Astrocyte of the spinal cord (primary cell): ENCODE results near the gene CCL24.
"Not testable (repeated sequence)": the region's sequence is repeated elsewhere in the genome, so short reads cannot be mapped to it uniquely, and the experiment has no call there.

ENCODE experiments used
- DNase-seq: peaks from one replicate; pipeline ENCODE4 v3.0.0; 2011; ENCODE audit warnings: low read depth, low spot score
- H3K4me3 ChIP-seq: 2 replicates; pipeline ENCODE4 v1.5.1; 2011; ENCODE audit warnings: low read depth, mild to moderate bottlenecking, low read length, moderate library complexity
- CTCF ChIP-seq: IDR thresholded peaks from 2 replicates; pipeline ENCODE4 v1.5.1; 2012; ENCODE audit warnings: low read depth, mild to moderate bottlenecking, low read length, inconsistent platforms
- in situ Hi-C: cut with HindIII; loops from 2 replicates; pipeline ENCODE4 v1.10.0; 2017; ENCODE audit warnings: low sequenced_read_pairs

CCL24 gene, protein sequence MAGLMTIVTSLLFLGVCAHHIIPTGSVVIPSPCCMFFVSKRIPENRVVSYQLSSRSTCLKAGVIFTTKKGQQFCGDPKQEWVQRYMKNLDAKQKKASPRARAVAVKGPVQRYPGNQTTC

GRCh38 chr7:75813781-75814236, at the start of gene CCL24:
Gene CCL24 (minus strand): TSS chr7:75813806. CDS start chr7:75813715, 91 bp downstream.
- H3K4me3 ChIP-seq = no peak within 1 kb of the TSS
- DNase-seq = no peak
- no peak for TF ChIP-seq CTCF
- in situ Hi-C loops = no loop called here

DNA sequence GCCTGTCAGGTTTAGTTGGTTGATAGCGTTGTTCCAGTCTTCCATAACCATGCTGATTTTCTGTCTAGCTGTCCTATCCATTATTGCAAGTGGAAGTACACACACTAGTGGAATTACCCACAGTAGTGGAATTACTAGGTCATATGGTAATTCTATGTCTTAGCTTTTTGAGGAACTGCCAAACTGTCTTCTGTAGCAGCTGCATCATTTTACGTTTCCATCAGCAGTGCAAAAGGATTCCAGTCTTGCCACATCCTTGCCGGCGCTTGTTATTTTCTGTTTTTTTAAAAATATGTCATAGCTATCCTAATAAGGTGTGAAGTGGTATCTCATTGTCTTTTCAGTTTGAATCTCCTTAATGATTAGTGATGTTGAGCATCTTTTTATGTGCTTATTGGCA, 48.0 kb upstream of the CCL24 start:
- no peak overlapping the region for H3K4me3 ChIP-seq
- no peak for DNase-seq
- no peak for TF ChIP-seq CTCF
- in situ Hi-C loops = no loop called here

- in situ Hi-C loops = no loop called here
- no peak for DNase-seq
- no peak for TF ChIP-seq CTCF
Measured at GRCh38 chr7:75858410-75858809, 44.8 kb upstream of the CCL24 start.

DNA sequence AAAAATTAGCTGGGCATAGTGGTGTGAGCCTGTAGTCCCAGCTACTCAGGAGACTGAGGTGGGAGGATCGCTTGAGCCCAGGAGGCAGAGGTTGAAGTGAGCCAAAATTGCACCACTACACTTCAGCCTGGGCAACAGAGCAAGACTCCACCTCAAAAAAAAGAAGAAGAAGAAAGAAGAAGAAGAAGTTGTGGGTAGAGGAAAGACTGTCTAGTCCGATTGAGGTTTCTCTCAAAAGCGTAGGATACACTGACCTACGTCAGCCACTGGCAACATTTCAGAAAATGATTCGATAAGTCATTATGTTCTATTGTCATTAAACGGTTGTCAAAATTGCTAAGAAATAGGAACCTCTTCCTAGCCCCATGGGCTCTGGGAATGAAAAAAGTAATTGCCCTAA, 42.9 kb upstream of the CCL24 start:
- no peak for DNase-seq
- no peak for TF ChIP-seq CTCF
- in situ Hi-C loops = no loop called here

More at GRCh38 chr7:75858410-75858809, 44.8 kb upstream of the CCL24 start:
- H3K4me3 ChIP-seq = no peak overlapping the region

GRCh38 chr7:75854813-75855345, 41.3 kb upstream of the CCL24 start:
- H3K4me3 ChIP-seq, DNase-seq, in situ Hi-C loops: not testable (repeated sequence)

More for the DNA sequence above, 42.9 kb upstream of the CCL24 start:
- no peak overlapping the region for H3K4me3 ChIP-seq

- DNase-seq = peak; percentile 39
- H3K4me3 ChIP-seq = no peak overlapping the region
- no peak for TF ChIP-seq CTCF
- in situ Hi-C loops = no loop called here
Measured at GRCh38 chr7:75854233-75854632, 40.6 kb upstream of the CCL24 start.

DNA sequence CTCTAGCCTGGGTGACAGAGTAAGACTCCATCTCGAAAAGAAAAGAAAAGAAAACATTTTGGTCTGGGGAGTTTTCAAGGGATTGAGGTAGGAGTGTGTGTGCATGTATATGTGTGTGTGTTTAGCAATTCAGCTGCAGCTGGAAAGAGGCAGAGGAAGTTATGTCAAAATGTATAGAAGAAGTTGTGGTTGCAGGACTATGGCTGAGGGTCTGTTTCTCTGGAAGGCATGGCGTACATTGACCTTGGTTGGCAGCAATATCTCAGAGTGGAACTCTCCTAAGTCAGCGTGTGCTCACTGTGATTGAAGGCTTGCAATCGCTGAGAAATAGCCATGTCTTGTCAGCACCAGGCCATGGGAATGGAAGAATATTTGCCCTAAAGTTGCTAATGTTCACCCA, 36.6 kb upstream of the CCL24 start:
- TF ChIP-seq CTCF = no peak
- in situ Hi-C loops = no loop called here
- no peak for DNase-seq
- no peak overlapping the region for H3K4me3 ChIP-seq
